ENCODE measurements around the gene CXorf58.
A peak's percentile ranks its signal among the peaks of the same experiment; 100 is the strongest.
"Not testable (repeated sequence)": the region's sequence is repeated elsewhere in the genome, so short reads cannot be mapped to it uniquely, and the experiment has no call there.

The CXorf58 gene

GRCh38 chrX:23907498-23908218 is at the start of gene CXorf58, which contains the start of gene APOO:
TSS of gene CXorf58 (plus strand) at chrX:23908006. CDS start at chrX:23910303, 2,297 bp downstream.
TSS of gene APOO (minus strand) at chrX:23907938. CDS start at chrX:23907702, 236 bp downstream.
- DNase-seq = peak; percentile 90

GRCh38 chrX:23859238-23859637 is 48.6 kb upstream of the CXorf58 start:
- DNase-seq = not testable (repeated sequence)

DNA sequence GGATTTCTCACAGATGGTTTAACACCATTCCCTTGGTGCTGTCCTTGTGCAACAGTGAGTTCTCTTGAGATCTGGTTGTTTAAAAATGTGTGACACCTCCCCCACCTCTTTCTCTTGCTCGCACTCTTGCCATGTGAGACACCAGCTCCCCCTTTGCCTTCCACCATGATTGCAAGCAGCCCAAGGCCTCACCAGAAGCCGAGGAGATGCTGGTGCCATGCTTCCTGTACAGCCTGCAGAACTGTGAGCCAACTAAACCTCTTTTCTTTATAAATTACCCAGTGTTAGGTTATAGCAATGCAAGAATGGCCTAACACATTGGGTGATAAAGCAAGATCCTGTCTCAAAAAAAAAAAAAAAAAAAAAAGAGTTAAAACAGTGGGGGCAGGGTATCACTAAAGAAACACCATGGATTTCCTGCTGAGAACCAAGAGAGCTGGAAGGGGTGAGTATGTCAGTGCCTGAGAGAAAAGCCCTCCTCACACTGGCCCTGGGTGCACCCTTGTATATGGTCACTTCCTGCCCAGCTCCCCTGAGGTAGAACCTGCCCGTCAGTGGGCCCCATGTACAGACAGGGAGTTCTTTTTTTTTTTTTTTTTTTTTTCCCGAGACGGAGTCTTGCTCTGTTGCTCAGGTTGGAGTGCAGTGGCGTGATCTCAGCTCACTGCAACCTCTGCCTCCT is 46.5 kb upstream of the CXorf58 start:
- DNase-seq = no peak

DNA sequence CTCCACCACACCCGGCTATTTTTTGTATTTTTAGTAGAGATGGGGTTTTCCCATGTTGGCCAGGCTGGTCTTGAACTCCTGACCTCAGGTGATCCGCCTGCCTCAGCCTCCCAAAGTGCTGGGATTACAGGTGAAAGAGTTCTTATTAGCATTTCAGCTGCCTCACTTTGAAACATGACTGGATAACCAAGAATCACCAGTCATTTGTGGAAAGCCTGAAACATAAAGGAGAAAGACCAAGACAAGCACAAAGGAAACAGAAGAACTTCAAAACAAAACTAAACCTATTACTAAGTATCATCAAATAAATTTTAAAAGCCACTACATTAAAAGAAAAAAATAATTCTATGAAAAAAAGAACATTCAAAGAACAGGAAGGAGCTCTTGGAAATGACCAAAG is 45.9 kb upstream of the CXorf58 start:
- DNase-seq = not testable (repeated sequence)

GRCh38 chrX:23864742-23865326 is 43.0 kb upstream of the CXorf58 start:
- no peak for DNase-seq

GRCh38 chrX:23870041-23870440 is 37.8 kb upstream of the CXorf58 start:
- no peak for DNase-seq

DNA sequence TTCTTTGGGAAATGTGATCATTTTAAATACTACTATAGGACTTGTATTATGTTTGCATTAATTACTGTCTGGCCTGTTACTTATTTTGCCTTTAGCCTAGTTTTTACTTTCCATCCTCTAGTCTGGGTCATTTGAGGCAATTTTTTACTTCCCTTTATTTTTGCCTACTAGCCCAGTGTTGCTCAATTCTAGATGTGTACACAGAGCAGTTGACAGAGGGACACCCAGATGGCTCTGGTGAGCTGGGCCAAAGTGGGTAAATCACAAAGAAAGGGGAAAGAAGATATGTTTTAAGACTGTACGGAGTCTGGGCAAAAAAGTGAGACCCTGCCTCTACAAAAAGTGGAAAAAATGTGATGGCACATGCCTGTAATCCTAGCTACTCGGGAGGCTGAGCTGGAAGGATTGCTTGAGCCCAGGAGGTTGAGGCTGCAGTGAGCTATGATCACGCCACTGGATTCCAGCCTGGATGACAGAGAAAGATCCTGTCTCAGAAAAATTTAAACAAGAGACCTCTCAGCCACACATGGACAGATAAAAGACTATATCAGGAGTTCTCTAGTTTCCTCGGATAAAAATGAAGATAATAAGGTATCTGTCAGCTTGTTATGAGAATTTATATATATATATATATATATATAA is 35.8 kb upstream of the CXorf58 start:
- no peak for DNase-seq

DNA sequence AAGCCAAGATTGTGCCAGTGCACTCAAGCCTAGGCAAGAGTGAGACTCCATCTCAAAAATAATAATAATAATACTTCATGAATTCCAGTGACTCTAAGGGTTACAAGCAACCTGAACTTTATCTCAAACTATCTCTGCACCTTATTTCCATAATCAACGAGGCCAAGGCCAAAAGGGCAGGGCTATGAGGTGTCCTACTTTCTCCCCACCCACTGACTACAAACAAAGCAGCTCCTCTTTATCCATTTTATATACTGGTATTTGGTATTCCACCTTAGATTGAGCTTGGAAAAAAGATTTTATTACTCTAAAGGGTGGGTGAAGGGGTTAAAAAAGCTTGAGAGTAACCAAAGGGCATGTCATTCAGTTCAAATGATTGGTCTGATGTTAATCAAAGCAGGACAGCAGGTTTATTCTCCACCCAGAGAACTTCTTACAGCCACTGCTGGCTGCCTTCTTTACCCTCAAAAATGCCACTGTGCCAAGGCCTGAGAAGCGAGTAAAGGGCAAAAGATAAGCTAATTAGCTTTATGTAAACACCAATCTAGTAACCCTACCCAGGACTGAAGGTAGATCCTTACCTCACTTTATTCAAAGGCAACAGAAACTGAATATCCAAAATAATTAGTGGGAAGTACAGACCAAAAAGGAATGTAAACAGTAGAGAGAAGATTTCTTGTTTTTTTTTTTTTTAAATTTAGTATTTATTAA is 28.3 kb upstream of the CXorf58 start:
- DNase-seq = no peak

DNA sequence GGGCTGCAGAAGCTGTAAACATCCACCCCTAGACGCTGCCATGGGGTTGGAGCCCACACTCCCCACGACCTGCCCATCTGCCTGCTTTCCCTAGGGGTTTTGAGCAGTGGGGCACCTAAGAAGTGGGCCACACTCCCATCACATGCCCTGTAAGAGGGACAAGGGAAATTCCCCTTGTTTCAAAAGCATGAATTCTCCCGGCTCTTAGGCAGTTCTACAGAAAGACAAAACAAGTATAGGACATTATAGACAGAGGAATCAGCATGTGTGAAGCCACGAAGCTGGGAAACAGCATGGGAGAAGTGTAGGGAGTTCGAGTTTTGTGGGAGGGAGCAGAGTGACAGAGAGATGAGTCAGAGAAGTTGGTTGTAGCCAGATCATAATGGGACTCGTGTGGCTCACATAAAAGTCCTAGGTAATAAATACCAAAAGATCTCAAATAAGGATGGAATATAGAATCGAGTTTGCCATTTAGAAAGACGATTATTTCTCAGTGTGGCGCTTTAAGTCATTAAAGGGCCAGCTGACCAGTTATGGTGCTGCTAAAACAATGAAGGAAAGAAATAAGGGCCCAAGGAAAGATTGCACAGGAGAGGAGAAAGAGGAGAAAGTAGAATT is 24.0 kb upstream of the CXorf58 start:
- peak; percentile 81 for DNase-seq

GRCh38 chrX:23884427-23885024 is 23.3 kb upstream of the CXorf58 start:
- peak; percentile 53 for DNase-seq

DNA sequence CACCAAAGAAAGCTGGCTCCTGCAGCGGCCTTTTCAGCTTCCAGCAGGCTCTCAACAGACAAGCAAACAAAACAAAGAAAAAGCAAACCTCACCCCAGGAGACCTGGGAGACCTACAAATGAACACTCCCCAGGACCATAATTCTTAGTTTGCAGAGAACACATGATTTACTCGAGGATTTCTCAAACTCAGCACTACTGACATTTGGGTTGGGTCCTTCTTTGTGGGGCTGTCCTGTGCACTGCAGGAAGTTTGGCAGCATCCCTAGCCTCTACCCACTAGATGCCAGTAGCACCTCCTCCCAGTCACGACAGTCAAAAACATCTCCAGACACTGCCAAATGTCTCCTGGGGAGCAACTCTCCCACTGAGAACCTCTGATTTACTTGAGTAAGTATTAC is 22.0 kb upstream of the CXorf58 start:
- no peak for DNase-seq

DNA sequence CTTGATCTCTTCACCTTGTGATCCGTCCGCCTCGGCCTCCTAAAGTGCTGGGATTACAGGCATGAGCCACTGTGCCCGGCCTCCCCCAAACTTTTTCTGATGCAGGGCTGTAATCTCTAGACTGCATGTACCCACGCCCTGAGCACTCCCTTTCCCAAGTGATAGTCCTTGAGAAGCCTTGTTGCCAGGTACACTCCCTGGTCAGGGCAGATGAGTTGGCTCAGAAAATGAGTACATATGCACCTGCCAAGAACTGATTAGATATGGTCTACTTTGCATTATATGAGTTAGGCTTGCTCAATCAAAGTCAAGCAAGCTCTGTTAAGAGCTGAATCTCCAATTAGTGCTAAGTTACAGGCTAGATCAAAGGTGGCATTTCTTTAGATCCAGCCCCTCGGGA is 20.4 kb upstream of the CXorf58 start:
- DNase-seq = no peak

- no peak for DNase-seq
Observed at GRCh38 chrX:23887918-23888317, 19.9 kb upstream of the CXorf58 start.

- peak; percentile 35 for DNase-seq
Observed at GRCh38 chrX:23888887-23889501, 18.8 kb upstream of the CXorf58 start.

- DNase-seq = peak; percentile 7
Observed at GRCh38 chrX:23890933-23891332, 16.9 kb upstream of the CXorf58 start.

DNA sequence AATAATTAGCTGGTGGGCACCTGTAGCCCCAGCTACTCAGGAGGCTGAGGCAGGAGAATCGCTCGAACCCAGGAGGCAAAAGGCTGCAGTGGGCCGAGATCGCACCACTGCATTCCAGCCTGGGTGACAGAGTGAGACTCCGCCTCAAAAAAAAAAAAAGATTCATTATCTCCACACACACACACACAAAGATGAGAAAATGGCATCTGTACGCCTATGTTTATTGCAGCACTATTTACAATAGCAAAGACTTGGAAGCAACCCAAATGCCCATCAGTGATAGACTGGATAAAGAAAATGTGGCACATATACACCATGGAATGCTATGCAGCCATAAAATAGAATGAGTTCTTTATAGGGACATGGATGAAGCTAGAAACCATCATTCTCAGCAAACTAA is 12.8 kb upstream of the CXorf58 start:
- not testable (repeated sequence) for DNase-seq

- not testable (repeated sequence) for DNase-seq
Observed at GRCh38 chrX:23896539-23896938, 11.3 kb upstream of the CXorf58 start.

GRCh38 chrX:23896981-23897380 is 10.8 kb upstream of the CXorf58 start:
- DNase-seq = no peak

GRCh38 chrX:23898412-23898959 is 9.3 kb upstream of the CXorf58 start:
- peak; percentile 45 for DNase-seq

- peak; percentile 35 for DNase-seq
Observed at GRCh38 chrX:23900220-23900797, 7.5 kb upstream of the CXorf58 start.

GRCh38 chrX:23901060-23901459 is 6.7 kb upstream of the CXorf58 start:
- peak; percentile 84 for DNase-seq

All from HCEC 1CT (cell line).